Muscle of back (tissue), 11 donors: ENCODE measurements around the gene CSF2. TPM values are rescaled to one million over a fixed set of nuclear protein-coding genes. Genes with fewer than 3 reads are reported as not detected.

ENCODE experiments used
- DNase-seq, 3 donors: peaks; one replicate each; pipeline versions ENCODE4 v3.0.0 to v3.0.0-alpha.2; 2013
- polyA plus RNA-seq, 10 donors: library from polyadenylated mRNA; unstranded; fragments of 120-200 nt; gene quantifications; one replicate each; pipeline ENCODE4 v1.2.1, GENCODE V29; 2013; ENCODE audit not compliant: insufficient read length in 10 of 10

CSF2 gene
- polyA plus RNA-seq, 10 donors: not detected

GRCh38 chr5:132054697-132055440 is 18.7 kb upstream of the CSF2 start:
- no peak for DNase-seq

GRCh38 chr5:132055441-132055807 is 18.2 kb upstream of the CSF2 start:
- DNase-seq: no peak

GRCh38 chr5:132055808-132056609 is 17.6 kb upstream of the CSF2 start:
- DNase-seq: no peak

- no peak for DNase-seq
These were observed 16.7 kb upstream of the CSF2 start for GRCh38 chr5:132056610-132057497.

GRCh38 chr5:132057498-132058255 is 15.9 kb upstream of the CSF2 start:
- no peak for DNase-seq

GRCh38 chr5:132058646-132059042 is 14.9 kb upstream of the CSF2 start:
- DNase-seq: no peak

GRCh38 chr5:132059043-132059695 is 14.4 kb upstream of the CSF2 start:
- no peak for DNase-seq

- DNase-seq: no peak
These were observed 13.7 kb upstream of the CSF2 start for GRCh38 chr5:132059696-132060500.

GRCh38 chr5:132060501-132061161 is 13.0 kb upstream of the CSF2 start, which contains the start of gene IL3:
Gene IL3 (plus strand): TSS chr5:132060655. CDS start chr5:132060707, 52 bp downstream.
- DNase-seq: no peak

- peak; percentile 20 to 66 (median 34) for DNase-seq
These were observed 10.3 kb upstream of the CSF2 start for GRCh38 chr5:132063090-132063911.

- DNase-seq: no peak
These were observed 9.4 kb upstream of the CSF2 start for GRCh38 chr5:132064140-132064539.

- peak; percentile 41 to 71 (median 50) for DNase-seq
These were observed 8.8 kb upstream of the CSF2 start for GRCh38 chr5:132064738-132065331.

GRCh38 chr5:132065351-132065937 is 8.1 kb upstream of the CSF2 start:
- DNase-seq: peak; percentile 33 to 61 (median 47)

- DNase-seq: no peak
These were observed 7.5 kb upstream of the CSF2 start for GRCh38 chr5:132065951-132066701.

- no peak for DNase-seq
These were observed 6.7 kb upstream of the CSF2 start for GRCh38 chr5:132066871-132067270.

- no peak for DNase-seq
These were observed 6.1 kb upstream of the CSF2 start for GRCh38 chr5:132067451-132067850.
